Measurements from ENCODE around the gene CD48.
A peak's percentile ranks its signal among the peaks of the same experiment; 100 is the strongest.
"Not testable (repeated sequence)": the region's sequence is repeated elsewhere in the genome, so short reads cannot be mapped to it uniquely, and the experiment has no call there.

The CD48 gene

GRCh38 chr1:160741092-160741501, 29.5 kb upstream of the CD48 start:
- Histone ChIP-seq H3K27me3 (ENCODE audit: insufficient read depth, low read length) (no peaks in the 10 kb centered on the region), H3K4me3 (ENCODE audit: low read length) (no peak overlapping the region), H3K36me3 (ENCODE audit: insufficient read depth, low read length) (no peaks in the 10 kb centered on the region), H3K9ac (ENCODE audit: low read depth, low read length) (no peak overlapping the region), H3K9me3 (ENCODE audit: insufficient read depth, low read depth, low read length) (peaks cover 6% of the 10 kb centered on the region; the same call in 1 of the 2 replicates), H3K27ac (ENCODE audit: low read depth, low read length) (no peak overlapping the region), H3K4me1 (ENCODE audit: insufficient read depth, low read length) (peaks cover 5% of the 10 kb centered on the region; the same call in 1 of the 2 replicates)
- WGBS: 95% methylated on average over 4 of the region's 4 CpGs

DNA sequence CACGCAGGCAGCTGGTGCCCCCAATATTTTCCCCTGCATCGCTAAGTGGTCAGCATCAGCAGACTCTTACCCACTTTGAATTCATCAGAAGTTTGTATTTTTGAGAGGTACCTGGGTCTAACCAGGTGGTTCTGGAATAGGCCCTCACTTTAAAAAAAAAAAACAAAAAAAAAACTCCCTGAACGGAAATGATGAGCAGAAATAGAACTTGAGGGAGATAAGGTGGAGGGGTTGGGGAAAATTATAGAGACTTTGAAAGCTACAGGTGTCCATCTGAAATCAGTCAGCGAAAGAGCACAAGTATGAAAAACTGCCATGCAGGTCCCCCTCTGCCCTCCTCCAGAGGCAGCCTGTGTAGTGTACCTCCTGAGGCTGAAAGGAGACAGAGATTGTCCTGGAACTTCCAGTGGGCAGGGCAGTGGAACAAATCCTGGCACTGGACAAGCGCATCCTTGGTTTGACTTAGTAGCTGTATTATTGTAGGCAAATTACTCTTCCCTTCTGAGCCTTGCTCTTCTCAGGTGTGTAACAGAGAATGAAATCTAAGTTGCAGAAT, 28.6 kb upstream of the CD48 start:
- Histone ChIP-seq H3K27me3 (ENCODE audit: insufficient read depth, low read length) (no peaks in the 10 kb centered on the region), H3K4me1 (ENCODE audit: insufficient read depth, low read length) (no peaks in the 10 kb centered on the region), H3K9ac (ENCODE audit: low read depth, low read length) (no peak overlapping the region), H3K36me3 (ENCODE audit: insufficient read depth, low read length) (no peaks in the 10 kb centered on the region), H3K4me3 (ENCODE audit: low read length) (no peak overlapping the region), H3K9me3 (ENCODE audit: insufficient read depth, low read depth, low read length) (peaks cover 6% of the 10 kb centered on the region; the same call in 1 of the 2 replicates), H3K27ac (ENCODE audit: low read depth, low read length) (no peak overlapping the region)
- 91% methylated on average over 5 of the region's 5 CpGs for WGBS

- Histone ChIP-seq H3K4me3 (ENCODE audit: low read length) (no peak within 1 kb of the TSS), H3K27me3 (ENCODE audit: insufficient read depth, low read length) (no peaks in the 10 kb centered on the region), H3K36me3 (ENCODE audit: insufficient read depth, low read length) (no peaks in the 10 kb centered on the region), H3K9me3 (ENCODE audit: insufficient read depth, low read depth, low read length) (peaks cover 6% of the 10 kb centered on the region; the same call in 1 of the 2 replicates), H3K27ac (ENCODE audit: low read depth, low read length) (no peak within 1 kb of the TSS), H3K4me1 (ENCODE audit: insufficient read depth, low read length) (no peaks in the 10 kb centered on the region), H3K9ac (ENCODE audit: low read depth, low read length) (no peak within 1 kb of the TSS)
- 94% methylated on average over 5 of the region's 5 CpGs for WGBS
These were observed 27.5 kb upstream of the CD48 start, which contains the start of gene SLAMF7 for GRCh38 chr1:160739098-160739511. SLAMF7 (plus strand) TSS chr1:160739247; CDS start chr1:160739302, 55 bp downstream.

DNA sequence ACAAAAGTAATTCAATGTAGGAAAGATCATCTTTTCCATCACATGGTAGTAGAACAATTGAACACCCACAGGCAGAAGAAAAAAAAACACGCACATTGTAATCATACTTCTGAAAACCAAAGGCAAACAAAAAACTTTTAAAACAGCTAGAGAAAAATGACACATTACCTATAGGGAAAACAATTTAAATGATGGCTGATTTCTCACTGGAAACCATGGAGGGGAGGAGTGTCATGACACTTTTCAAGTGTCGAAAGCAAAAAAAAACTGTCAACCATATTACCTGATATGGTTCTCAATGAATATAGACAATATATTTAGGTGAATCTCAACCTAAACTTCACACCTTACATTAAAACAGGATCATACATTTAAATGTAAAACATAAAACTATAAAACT, 26.6 kb upstream of the CD48 start:
- Histone ChIP-seq H3K9me3 (ENCODE audit: insufficient read depth, low read depth, low read length) (peaks cover 6% of the 10 kb centered on the region; the same call in 1 of the 2 replicates), H3K27ac (ENCODE audit: low read depth, low read length) (no peak overlapping the region), H3K4me3 (ENCODE audit: low read length) (no peak overlapping the region), H3K36me3 (ENCODE audit: insufficient read depth, low read length) (no peaks in the 10 kb centered on the region), H3K4me1 (ENCODE audit: insufficient read depth, low read length) (no peaks in the 10 kb centered on the region), H3K9ac (ENCODE audit: low read depth, low read length) (no peak overlapping the region), H3K27me3 (ENCODE audit: insufficient read depth, low read length) (no peaks in the 10 kb centered on the region)
- 100% methylated on average over 1 of the region's 2 CpGs for WGBS

- no peak overlapping the region for H3K27ac ChIP-seq (ENCODE audit: low read depth, low read length)
- no peaks in the 10 kb centered on the region for H3K27me3 ChIP-seq (ENCODE audit: insufficient read depth, low read length)
- H3K9me3 ChIP-seq (ENCODE audit: insufficient read depth, low read depth, low read length): peaks cover 6% of the 10 kb centered on the region; the same call in 1 of the 2 replicates
- H3K4me3 ChIP-seq (ENCODE audit: low read length): no peak overlapping the region
- H3K36me3 ChIP-seq (ENCODE audit: insufficient read depth, low read length): no peaks in the 10 kb centered on the region
- H3K4me1 ChIP-seq (ENCODE audit: insufficient read depth, low read length): no peaks in the 10 kb centered on the region
- no peak overlapping the region for H3K9ac ChIP-seq (ENCODE audit: low read depth, low read length)
These were observed 22.7 kb upstream of the CD48 start for GRCh38 chr1:160734301-160734700.

DNA sequence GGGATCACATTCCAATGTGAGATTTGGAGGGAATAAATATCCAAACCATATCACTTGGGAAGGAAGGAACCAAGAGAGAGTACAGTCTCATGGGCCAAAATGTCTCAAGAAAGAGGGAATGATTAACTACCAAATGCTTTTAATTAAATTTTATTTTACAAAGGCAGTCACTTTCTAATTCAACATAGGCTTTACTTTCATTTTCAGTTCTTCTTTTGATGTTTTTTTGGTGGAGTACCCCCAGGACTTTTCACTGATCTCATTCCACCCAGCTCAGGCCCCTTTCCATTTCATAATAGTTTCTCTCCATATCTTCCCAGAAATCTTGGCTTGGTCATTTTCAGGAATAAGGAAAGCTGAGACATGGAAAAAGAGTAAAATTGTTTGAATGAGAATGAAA, 22.3 kb upstream of the CD48 start:
- no peaks in the 10 kb centered on the region for H3K4me1 ChIP-seq (ENCODE audit: insufficient read depth, low read length)
- H3K9me3 ChIP-seq (ENCODE audit: insufficient read depth, low read depth, low read length): peaks cover 6% of the 10 kb centered on the region; the same call in 1 of the 2 replicates
- no peak overlapping the region for H3K4me3 ChIP-seq (ENCODE audit: low read length)
- H3K27me3 ChIP-seq (ENCODE audit: insufficient read depth, low read length): no peaks in the 10 kb centered on the region
- H3K27ac ChIP-seq (ENCODE audit: low read depth, low read length): no peak overlapping the region
- no peaks in the 10 kb centered on the region for H3K36me3 ChIP-seq (ENCODE audit: insufficient read depth, low read length)
- H3K9ac ChIP-seq (ENCODE audit: low read depth, low read length): no peak overlapping the region

GRCh38 chr1:160731990-160732389, 20.4 kb upstream of the CD48 start:
- peaks cover 3% of the 10 kb centered on the region; the same call in 1 of the 2 replicates for H3K9me3 ChIP-seq (ENCODE audit: insufficient read depth, low read depth, low read length)
- WGBS: 100% methylated on average over 1 of the region's 1 CpG
- H3K27me3 ChIP-seq (ENCODE audit: insufficient read depth, low read length): no peaks in the 10 kb centered on the region
- no peak overlapping the region for H3K9ac ChIP-seq (ENCODE audit: low read depth, low read length)
- H3K4me1 ChIP-seq (ENCODE audit: insufficient read depth, low read length): peaks cover 3% of the 10 kb centered on the region; the same call in 1 of the 2 replicates
- no peak overlapping the region for H3K27ac ChIP-seq (ENCODE audit: low read depth, low read length)
- no peak overlapping the region for H3K4me3 ChIP-seq (ENCODE audit: low read length)
- H3K36me3 ChIP-seq (ENCODE audit: insufficient read depth, low read length): no peaks in the 10 kb centered on the region

- not testable (repeated sequence) for H3K9ac ChIP-seq (ENCODE audit: low read depth, low read length); H3K36me3 ChIP-seq (ENCODE audit: insufficient read depth, low read length); H3K27ac ChIP-seq (ENCODE audit: low read depth, low read length); H3K4me3 ChIP-seq (ENCODE audit: low read length); H3K9me3 ChIP-seq (ENCODE audit: insufficient read depth, low read depth, low read length); H3K27me3 ChIP-seq (ENCODE audit: insufficient read depth, low read length); H3K4me1 ChIP-seq (ENCODE audit: insufficient read depth, low read length)
- WGBS: 97% methylated on average over 1 of the region's 2 CpGs
These were observed 19.9 kb upstream of the CD48 start for GRCh38 chr1:160731564-160731963.

DNA sequence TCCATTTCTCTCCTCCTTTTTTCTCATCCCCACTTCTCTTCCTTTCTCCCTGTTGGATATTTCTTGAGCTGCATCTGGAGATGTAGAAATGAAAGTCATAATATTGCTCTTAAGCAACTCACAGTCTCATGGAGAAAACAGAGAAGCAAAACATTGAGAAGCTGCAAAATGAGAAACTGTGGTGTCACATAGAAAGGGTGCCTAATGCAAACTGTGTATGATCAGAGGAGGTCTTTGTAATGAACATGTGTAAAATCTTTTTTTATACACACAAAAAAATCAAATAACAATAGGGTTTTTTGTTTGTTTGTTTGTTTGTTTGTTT, 15.7 kb upstream of the CD48 start:
- no peak overlapping the region; the same call in 1 of the 2 replicates for H3K27ac ChIP-seq (ENCODE audit: low read depth, low read length)
- H3K4me1 ChIP-seq (ENCODE audit: insufficient read depth, low read length): peaks cover 31% of the 10 kb centered on the region
- H3K36me3 ChIP-seq (ENCODE audit: insufficient read depth, low read length): no peaks in the 10 kb centered on the region
- no peak overlapping the region for H3K9ac ChIP-seq (ENCODE audit: low read depth, low read length)
- no peak overlapping the region for H3K4me3 ChIP-seq (ENCODE audit: low read length)
- no peaks in the 10 kb centered on the region for H3K27me3 ChIP-seq (ENCODE audit: insufficient read depth, low read length)
- H3K9me3 ChIP-seq (ENCODE audit: insufficient read depth, low read depth, low read length): no peaks in the 10 kb centered on the region

GRCh38 chr1:160726498-160727315, 15.1 kb upstream of the CD48 start:
- Histone ChIP-seq H3K4me1 (ENCODE audit: insufficient read depth, low read length) (peaks cover 31% of the 10 kb centered on the region), H3K9ac (ENCODE audit: low read depth, low read length) (peak overlapping the region; percentile 37), H3K9me3 (ENCODE audit: insufficient read depth, low read depth, low read length) (peaks cover under 1% of the 10 kb centered on the region; the same call in 1 of the 2 replicates), H3K27ac (ENCODE audit: low read depth, low read length) (peak overlapping the region; percentile 83), H3K4me3 (ENCODE audit: low read length) (0 out of 2 replicates have a peak overlapping the region, but pooled peaks have one; percentile 6), H3K27me3 (ENCODE audit: insufficient read depth, low read length) (no peaks in the 10 kb centered on the region), H3K36me3 (ENCODE audit: insufficient read depth, low read length) (no peaks in the 10 kb centered on the region)
- WGBS: 6% methylated on average over 8 of the region's 8 CpGs

DNA sequence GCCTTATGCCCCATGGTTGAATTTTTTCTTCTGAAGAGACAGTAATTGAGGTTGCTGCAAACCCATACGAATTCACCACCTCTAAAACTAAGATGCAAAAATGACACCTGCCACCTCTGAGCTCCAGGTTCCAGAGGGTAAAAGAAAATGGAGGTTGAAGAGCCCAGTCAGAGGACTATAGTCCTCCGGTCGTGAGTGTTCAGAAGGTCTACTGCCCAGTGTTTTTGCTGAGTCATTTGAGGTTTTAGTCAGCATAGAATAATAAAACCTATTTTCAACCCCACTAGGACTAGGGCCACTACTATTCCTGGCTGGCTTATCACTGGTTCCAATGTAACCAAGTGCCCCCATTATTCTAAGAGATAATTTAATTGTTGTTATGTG, 14.5 kb upstream of the CD48 start:
- peak overlapping the region; percentile 37 for H3K9ac ChIP-seq (ENCODE audit: low read depth, low read length)
- no peaks in the 10 kb centered on the region for H3K27me3 ChIP-seq (ENCODE audit: insufficient read depth, low read length)
- H3K4me3 ChIP-seq (ENCODE audit: low read length): no peak overlapping the region
- H3K36me3 ChIP-seq (ENCODE audit: insufficient read depth, low read length): no peaks in the 10 kb centered on the region
- peak overlapping the region; percentile 38; the same call in 1 of the 2 replicates for H3K27ac ChIP-seq (ENCODE audit: low read depth, low read length)
- H3K9me3 ChIP-seq (ENCODE audit: insufficient read depth, low read depth, low read length): peaks cover 5% of the 10 kb centered on the region; the same call in 1 of the 2 replicates
- H3K4me1 ChIP-seq (ENCODE audit: insufficient read depth, low read length): peaks cover 31% of the 10 kb centered on the region
- 46% methylated on average over 3 of the region's 3 CpGs for WGBS
